H9 (cell line): ENCODE measurements around the gene RCAN1. TPM values are rescaled to one million over a fixed set of nuclear protein-coding genes. Genes with fewer than 3 reads are reported as not detected.

Experiments
- DNase-seq: peaks from one replicate; pipeline ENCODE4 v3.0.0-alpha.2; 2017
- H2AFZ ChIP-seq: one replicate; pipeline ENCODE4 v1.6.1; 2013; ENCODE audit warnings: mild to moderate bottlenecking, low read length, control low read depth, moderate library complexity
- H2AK5ac ChIP-seq: 2 replicates; pipeline ENCODE4 v1.6.1; 2013; ENCODE audit warnings: low read length, control low read depth, mixed read lengths; ENCODE audit not compliant: insufficient read length
- H2BK120ac ChIP-seq: one replicate; pipeline ENCODE4 v1.6.1; 2013; ENCODE audit warnings: low read depth, mild to moderate bottlenecking, low read length, control low read depth, inconsistent platforms; ENCODE audit not compliant: poor library complexity, severe bottlenecking
- H2BK12ac ChIP-seq: 2 replicates; pipeline ENCODE4 v1.6.1; 2013; ENCODE audit warnings: low read length, control low read depth, mixed read lengths, low read depth; ENCODE audit not compliant: insufficient read length
- H2BK15ac ChIP-seq: 2 replicates; pipeline ENCODE4 v1.6.1; 2013; ENCODE audit warnings: low read depth, low read length, control low read depth
- H2BK20ac ChIP-seq: one replicate; pipeline ENCODE4 v1.6.1; 2013; ENCODE audit warnings: low read depth, mild to moderate bottlenecking, low read length, control low read depth, inconsistent platforms; ENCODE audit not compliant: poor library complexity, severe bottlenecking
- H2BK5ac ChIP-seq: 2 replicates; pipeline ENCODE4 v1.6.1; 2013; ENCODE audit warnings: low read length, control low read depth, mixed read lengths; ENCODE audit not compliant: insufficient read length
- H3K14ac ChIP-seq: 2 replicates; pipeline ENCODE4 v1.6.1; 2013; ENCODE audit warnings: low read length, control low read depth; ENCODE audit not compliant: insufficient read depth
- H3K18ac ChIP-seq: 2 replicates; pipeline ENCODE4 v1.6.1; 2013; ENCODE audit warnings: low read depth, mild to moderate bottlenecking, mixed read lengths, low read length, control low read depth; ENCODE audit not compliant: insufficient read length
- H3K23ac ChIP-seq: 2 replicates; pipeline ENCODE4 v1.6.1; 2013; ENCODE audit warnings: low read length, control low read depth, mixed read lengths, low read depth; ENCODE audit not compliant: insufficient read length
- H3K23me2 ChIP-seq: 2 replicates; pipeline ENCODE4 v1.6.1; 2013; ENCODE audit warnings: low read depth, mild to moderate bottlenecking, mixed read lengths, low read length, control low read depth; ENCODE audit not compliant: insufficient read length, poor library complexity, severe bottlenecking
- H3K27ac ChIP-seq: 2 replicates; pipeline ENCODE4 v1.5.1; 2013; ENCODE audit warnings: low read length, control low read depth, mixed read lengths, low read depth; ENCODE audit not compliant: insufficient read length
- H3K27me3 ChIP-seq: 2 replicates; pipeline ENCODE4 v1.6.1; 2013; ENCODE audit warnings: low read length, control low read depth, inconsistent platforms; ENCODE audit not compliant: insufficient read depth
- H3K4ac ChIP-seq: 2 replicates; pipeline ENCODE4 v1.6.1; 2013; ENCODE audit warnings: low read depth, mild to moderate bottlenecking, control low read depth, inconsistent platforms, low read length, moderate library complexity
- H3K4me1 ChIP-seq: 2 replicates; pipeline ENCODE4 v1.6.1; 2013; ENCODE audit warnings: low read length, control low read depth, inconsistent platforms; ENCODE audit not compliant: insufficient read depth
- H3K4me2 ChIP-seq: 2 replicates; pipeline ENCODE4 v1.6.1; 2013; ENCODE audit warnings: low read length, control low read depth, mixed read lengths; ENCODE audit not compliant: insufficient read length, insufficient read depth
- H3K56ac ChIP-seq: 2 replicates; pipeline ENCODE4 v1.6.1; 2013; ENCODE audit warnings: low read depth, mild to moderate bottlenecking, mixed read lengths, low read length, control low read depth; ENCODE audit not compliant: insufficient read length
- H3K79me1 ChIP-seq: 2 replicates; pipeline ENCODE4 v1.6.1; 2013; ENCODE audit warnings: low read depth, mild to moderate bottlenecking, moderate library complexity, low read length, control low read depth, inconsistent platforms; ENCODE audit not compliant: insufficient read depth, poor library complexity, severe bottlenecking
- H3K79me2 ChIP-seq: 2 replicates; pipeline ENCODE4 v1.6.1; 2013; ENCODE audit warnings: low read length, control low read depth, inconsistent platforms; ENCODE audit not compliant: insufficient read depth
- H3K9ac ChIP-seq: 2 replicates; pipeline ENCODE4 v1.6.1; 2013; ENCODE audit warnings: low read length, control low read depth, mixed read lengths; ENCODE audit not compliant: insufficient read length; ENCODE audit errors: extremely low read depth
- H3K9me3 ChIP-seq: one replicate; pipeline ENCODE4 v1.6.1; 2013; ENCODE audit warnings: low read depth, low read length, inconsistent platforms; ENCODE audit not compliant: control insufficient read depth
- H3T11ph ChIP-seq: one replicate; pipeline ENCODE4 v1.6.1; 2013; ENCODE audit warnings: mild to moderate bottlenecking, low read length, control low read depth, inconsistent platforms
- H4K20me1 ChIP-seq: one replicate; pipeline ENCODE4 v1.6.1; 2013; ENCODE audit not compliant: control insufficient read depth, insufficient read length, insufficient read depth
- H4K5ac ChIP-seq: 2 replicates; pipeline ENCODE4 v1.6.1; 2013; ENCODE audit warnings: low read depth, mild to moderate bottlenecking, mixed read lengths, low read length, control low read depth; ENCODE audit not compliant: insufficient read length
- H4K8ac ChIP-seq: replicated peaks from 2 replicates; pipeline ENCODE4 v1.6.1; 2013; ENCODE audit warnings: low read length, control low read depth, mixed read lengths, low read depth; ENCODE audit not compliant: insufficient read length
- H4K91ac ChIP-seq: 2 replicates; pipeline ENCODE4 v1.6.1; 2013; ENCODE audit warnings: low read depth, mild to moderate bottlenecking, moderate library complexity, mixed read lengths, low read length, control low read depth; ENCODE audit not compliant: insufficient read length
- H3K27ac Mint-ChIP-seq, 3 experiments: 2 replicates in 2 of 3; 3 replicates in 1 of 3; pipeline ENCODE4 v1.8.0; 2020 to 2021; ENCODE audit warnings: mixed read lengths in 3 of 3, mild to moderate bottlenecking in 1 of 3, moderate library complexity in 1 of 3
- H3K27me3 Mint-ChIP-seq: 2 replicates; pipeline ENCODE4 v1.8.0; 2021; ENCODE audit warnings: low read depth, mild to moderate bottlenecking, moderate library complexity, mixed read lengths
- H3K36me3 Mint-ChIP-seq, 3 experiments: 2 replicates in 2 of 3; 3 replicates in 1 of 3; pipeline ENCODE4 v1.8.0; 2020 to 2021; ENCODE audit warnings: low read depth in 3 of 3, mixed read lengths in 3 of 3; ENCODE audit not compliant: insufficient read depth in 1 of 3
- H3K4me1 Mint-ChIP-seq, 2 experiments: 2 replicates each; pipeline ENCODE4 v1.8.0; 2020; ENCODE audit warnings: mixed read lengths in 2 of 2
- H3K4me3 Mint-ChIP-seq, 2 experiments: 2 replicates in 1 of 2; 3 replicates in 1 of 2; pipeline ENCODE4 v1.8.0; 2020 to 2021; ENCODE audit warnings: mild to moderate bottlenecking in 2 of 2, mixed read lengths in 2 of 2, moderate library complexity in 1 of 2
- H3K9me3 Mint-ChIP-seq, 2 experiments: 2 replicates in 1 of 2; 3 replicates in 1 of 2; pipeline ENCODE4 v1.8.0; 2020; ENCODE audit warnings: mild to moderate bottlenecking in 2 of 2, mixed read lengths in 2 of 2, moderate library complexity in 1 of 2
- CTCF ChIP-seq: fragments of 200-600 bp; sonication (generic); conservative IDR thresholded peaks from 3 replicates; pipeline ENCODE4 v1.8.0; 2021; ENCODE audit warnings: antibody characterized with exemption, mild to moderate bottlenecking
- WGBS: extraction: QIAGEN DNeasy Blood & Tissue Kit; methylation state at CpG from one replicate; pipeline ENCODE4 v1.1.7; 2013; ENCODE audit warnings: missing lambda C conversion rate, low lambda C conversion rate, mixed read lengths; ENCODE audit not compliant: insufficient read length; ENCODE audit errors: extremely low coverage; 5-methylcytosine and 5-hydroxymethylcytosine counted together
- total RNA-seq: library from RNA; stranded (reverse); gene quantifications from 2 replicates; pipeline ENCODE4 v1.2.1, GENCODE V29; 2021

The RCAN1 gene
- total RNA-seq, 1 experiment from 2014 or later: 7.0 TPM

- no peak overlapping the region for H3T11ph ChIP-seq
- H3K23me2 ChIP-seq: no peaks in the 10 kb centered on the region
- no peak overlapping the region for H2BK120ac ChIP-seq
- no peak overlapping the region for H3K23ac ChIP-seq
- no peak overlapping the region for H3K4me2 ChIP-seq
- H3K9me3 ChIP-seq: no peaks in the 10 kb centered on the region
- H4K5ac ChIP-seq: no peak overlapping the region
- H4K8ac ChIP-seq: no peak overlapping the region
- no peaks in the 10 kb centered on the region for H3K4me1 ChIP-seq
- H3K56ac ChIP-seq: no peak overlapping the region
- no peaks in the 10 kb centered on the region for H3K79me1 ChIP-seq
- no peak overlapping the region for H3K14ac ChIP-seq
- no peak overlapping the region for H2BK12ac ChIP-seq
- H2BK5ac ChIP-seq: no peak overlapping the region
- H3K9ac ChIP-seq: no peak overlapping the region
- H3K27me3 ChIP-seq: no peaks in the 10 kb centered on the region
- H3K27ac ChIP-seq: no peak overlapping the region
- Mint-ChIP-seq H3K9me3 (peaks cover 2 to 3% of the 10 kb centered on the region in 2 experiments; a peak in 4 of 5 replicates), H3K4me1 (peaks cover 10 to 12% of the 10 kb centered on the region in 2 experiments), H3K36me3 (peaks cover 0 to 4% (median 2%) of the 10 kb centered on the region in 3 experiments; a peak in 2 of 7 replicates), H3K4me3 (no peak overlapping the region), H3K27me3 (no peaks in the 10 kb centered on the region), H3K27ac (no peak overlapping the region)
- H2BK20ac ChIP-seq: no peak overlapping the region
- no peak overlapping the region for H3K4ac ChIP-seq
- TF ChIP-seq CTCF: no peak
- no peak overlapping the region for H2AK5ac ChIP-seq
- no peak overlapping the region for H4K91ac ChIP-seq
- no peak overlapping the region for H2BK15ac ChIP-seq
- DNase-seq: no peak
- H3K79me2 ChIP-seq: no peaks in the 10 kb centered on the region
- WGBS: no CpG with 5 or more reads among the region's 5 CpGs
- H2AFZ ChIP-seq: no peak overlapping the region
- H3K18ac ChIP-seq: no peak overlapping the region
- H4K20me1 ChIP-seq: no peaks in the 10 kb centered on the region
Measured at GRCh38 chr21:34576041-34576511, 38.8 kb downstream of the RCAN1 start.
